Stimulated activated CD4-positive, alpha-beta T cell treated with anti-CD3 and anti-CD28 coated beads, TNF-alpha, amount 100 ng/mL, for 4 hours (primary cell): ENCODE results near the gene SLC31A2.

Experiments
- DNase-seq, 3 experiments: peaks; one replicate each; pipeline ENCODE4 v3.0.0-alpha.2; 2020; ENCODE audit warnings: low read depth in 3 of 3

Gene SLC31A2

GRCh38 chr9:113186137-113186755 is 35.4 kb downstream of the SLC31A2 start:
- DNase-seq: no peak

- DNase-seq: no peak
These were observed 37.3 kb downstream of the SLC31A2 start for GRCh38 chr9:113187929-113188595.

- DNase-seq: no peak
These were observed 41.6 kb downstream of the SLC31A2 start for GRCh38 chr9:113192455-113192854.

GRCh38 chr9:113199683-113200329 is 49.0 kb downstream of the SLC31A2 start:
- DNase-seq: no peak

- DNase-seq: no peak
These were observed 54.6 kb downstream of the SLC31A2 start for GRCh38 chr9:113205432-113205831.

GRCh38 chr9:113205861-113206260 is 55.1 kb downstream of the SLC31A2 start:
- DNase-seq: no peak

GRCh38 chr9:113210815-113211214 is 60.0 kb downstream of the SLC31A2 start:
- DNase-seq: no peak
